RWPE2 (cell line): ENCODE results near the gene IFI27.
"Not testable (repeated sequence)": the region's sequence is repeated elsewhere in the genome, so short reads cannot be mapped to it uniquely, and the experiment has no call there.

Experiments used
- ATAC-seq: fragments of 200-7000 bp; cut with Tn5 transposase; 3 replicates; pipeline ENCODE4 v1.9.1; 2021; ENCODE audit warnings: low read depth
- DNase-seq: peaks from one replicate; pipeline ENCODE4 v3.0.0-alpha.2; 2020; ENCODE audit warnings: low spot score
- H3K27ac ChIP-seq: fragments of 450-650 bp; 2 replicates; pipeline ENCODE4 v1.5.1; 2017; ENCODE audit warnings: mild to moderate bottlenecking; ENCODE audit not compliant: poor library complexity, severe bottlenecking
- H3K27me3 ChIP-seq: fragments of 250-450 bp; sonication (Bioruptor Pico); 2 replicates; pipeline ENCODE4 v1.5.1; 2021; ENCODE audit warnings: mild to moderate bottlenecking, moderate library complexity; ENCODE audit not compliant: insufficient read depth, poor library complexity, severe bottlenecking
- H3K36me3 ChIP-seq: fragments of 250-450 bp; sonication (Bioruptor Pico); 2 replicates; pipeline ENCODE4 v1.5.1; 2020; ENCODE audit warnings: low read depth, mild to moderate bottlenecking, moderate library complexity
- H3K4me1 ChIP-seq: fragments of 250-450 bp; sonication (Bioruptor Pico); 2 replicates; pipeline ENCODE4 v1.5.1; 2021; ENCODE audit warnings: mild to moderate bottlenecking, moderate library complexity; ENCODE audit not compliant: insufficient read depth, poor library complexity, severe bottlenecking
- H3K4me3 ChIP-seq: fragments of 250-450 bp; sonication (Bioruptor Pico); 2 replicates; pipeline ENCODE4 v1.5.1; 2021; ENCODE audit warnings: mild to moderate bottlenecking, moderate library complexity; ENCODE audit not compliant: severe bottlenecking
- H3K9me3 ChIP-seq: fragments of 250-450 bp; sonication (Bioruptor Pico); 2 replicates; pipeline ENCODE4 v1.5.1; 2021; ENCODE audit warnings: mild to moderate bottlenecking, moderate library complexity; ENCODE audit not compliant: severe bottlenecking
- CTCF ChIP-seq: fragments of 450-650 bp; IDR thresholded peaks from one replicate; pipeline ENCODE4 v1.5.1; 2017; ENCODE audit warnings: mild to moderate bottlenecking, moderate library complexity; ENCODE audit not compliant: poor library complexity, severe bottlenecking

The IFI27 gene

GRCh38 chr14:94110552-94111181 is at the start of gene IFI27:
IFI27 (plus strand) TSS chr14:94110736.
- Histone ChIP-seq H3K36me3 (no peaks in the 10 kb centered on the region), H3K27me3 (no peaks in the 10 kb centered on the region), H3K27ac (no peak within 1 kb of the TSS), H3K4me3 (peak within 1 kb of the TSS; percentile 26), H3K9me3 (no peaks in the 10 kb centered on the region), H3K4me1 (peaks cover 7% of the 10 kb centered on the region)
- DNase-seq = no peak
- peak; percentile 75 for ATAC-seq
- TF ChIP-seq CTCF = no peak

- Histone ChIP-seq H3K36me3 (peaks cover 66% of the 10 kb centered on the region), H3K27me3 (no peaks in the 10 kb centered on the region), H3K27ac (peak overlapping the region; percentile 81), H3K4me3 (no peak overlapping the region), H3K4me1 (peaks cover 38% of the 10 kb centered on the region), H3K9me3 (no peaks in the 10 kb centered on the region)
- peak; percentile 84 for DNase-seq
- peak; percentile 90 for ATAC-seq
- no peak for TF ChIP-seq CTCF
These were observed 48.1 kb upstream of the IFI27 start for GRCh38 chr14:94062344-94062940.

- ATAC-seq (peak; percentile 59), DNase-seq (peak; percentile 81)
- no peak for TF ChIP-seq CTCF
- Histone ChIP-seq H3K4me1 (peaks cover 44% of the 10 kb centered on the region), H3K27ac (peak overlapping the region; percentile 63), H3K27me3 (no peaks in the 10 kb centered on the region), H3K4me3 (no peak overlapping the region), H3K36me3 (peaks cover 34% of the 10 kb centered on the region), H3K9me3 (peaks cover 8% of the 10 kb centered on the region)
These were observed 44.4 kb upstream of the IFI27 start for GRCh38 chr14:94066089-94066676.

GRCh38 chr14:94072076-94072475 is 38.5 kb upstream of the IFI27 start:
- Histone ChIP-seq H3K4me1 (peaks cover 14% of the 10 kb centered on the region), H3K9me3 (peaks cover 30% of the 10 kb centered on the region), H3K36me3 (peaks cover 50% of the 10 kb centered on the region)
- H3K27ac ChIP-seq, H3K4me3 ChIP-seq, DNase-seq, H3K27me3 ChIP-seq, ATAC-seq: not testable (repeated sequence)

GRCh38 chr14:94074534-94074933 is 36.0 kb upstream of the IFI27 start:
- DNase-seq = no peak
- Histone ChIP-seq H3K4me3 (no peak overlapping the region), H3K9me3 (peaks cover 24% of the 10 kb centered on the region), H3K27me3 (no peaks in the 10 kb centered on the region), H3K27ac (no peak overlapping the region), H3K4me1 (peaks cover 14% of the 10 kb centered on the region), H3K36me3 (peaks cover 69% of the 10 kb centered on the region)
- TF ChIP-seq CTCF = no peak
- ATAC-seq = no peak
